ENCODE data around the gene SYT12. TPM values are rescaled to one million over a fixed set of nuclear protein-coding genes. Genes with fewer than 3 reads are reported as not detected.

SYT12 gene
- total and polyA plus RNA-seq, 2 of the 13 experiments (the other 11 are each of a cell fraction or from before 2014, with no cell fraction given): 0.01 to 0.02 TPM

DNA sequence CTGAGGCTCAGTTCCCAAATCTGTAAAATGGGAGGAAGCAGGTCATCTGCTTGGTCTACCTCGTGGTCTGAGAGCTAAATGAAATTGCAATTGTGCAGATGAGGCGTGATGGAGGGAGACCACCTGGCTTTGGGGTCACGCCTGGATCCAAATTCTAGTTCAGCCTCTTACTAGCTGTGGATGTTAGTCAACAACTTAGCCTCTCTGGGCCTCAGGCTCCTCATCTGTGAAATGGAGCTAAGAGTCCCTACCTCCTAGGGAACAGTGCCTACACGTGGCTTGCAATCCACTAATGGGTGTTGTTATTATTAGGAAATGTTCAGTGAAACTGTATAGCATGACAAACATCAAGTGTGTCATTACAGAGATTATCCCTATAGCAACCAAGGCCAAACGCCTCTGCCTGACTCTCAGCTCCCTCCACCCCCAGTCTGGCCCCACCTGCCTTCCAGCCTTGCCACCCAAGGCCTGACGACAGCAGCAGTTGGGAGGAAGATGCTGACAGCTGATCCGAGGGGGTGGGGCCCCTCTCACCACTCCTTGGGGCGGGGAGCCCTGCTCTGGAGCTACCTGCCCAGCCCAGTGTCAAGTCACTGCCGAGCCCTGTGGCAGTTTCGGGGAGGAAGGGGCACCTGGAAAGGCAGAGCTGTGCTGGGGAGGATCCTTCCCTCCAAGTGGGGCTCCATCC lies 32.0 kb downstream of the SYT12 start (continued):
- TF ChIP-seq, protein P1, sequence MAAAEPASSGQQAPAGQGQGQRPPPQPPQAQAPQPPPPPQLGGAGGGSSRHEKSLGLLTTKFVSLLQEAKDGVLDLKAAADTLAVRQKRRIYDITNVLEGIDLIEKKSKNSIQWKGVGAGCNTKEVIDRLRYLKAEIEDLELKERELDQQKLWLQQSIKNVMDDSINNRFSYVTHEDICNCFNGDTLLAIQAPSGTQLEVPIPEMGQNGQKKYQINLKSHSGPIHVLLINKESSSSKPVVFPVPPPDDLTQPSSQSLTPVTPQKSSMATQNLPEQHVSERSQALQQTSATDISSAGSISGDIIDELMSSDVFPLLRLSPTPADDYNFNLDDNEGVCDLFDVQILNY (CRISPR knock-in tag; conservative IDR thresholded peaks at IDR 0.05): no peak
- TF ChIP-seq ZNF260 (CRISPR knock-in tag; IDR thresholded peaks at IDR 0.05; ENCODE audit: borderline replicate concordance, low read depth): no peak
- TF ChIP-seq, protein P2, sequence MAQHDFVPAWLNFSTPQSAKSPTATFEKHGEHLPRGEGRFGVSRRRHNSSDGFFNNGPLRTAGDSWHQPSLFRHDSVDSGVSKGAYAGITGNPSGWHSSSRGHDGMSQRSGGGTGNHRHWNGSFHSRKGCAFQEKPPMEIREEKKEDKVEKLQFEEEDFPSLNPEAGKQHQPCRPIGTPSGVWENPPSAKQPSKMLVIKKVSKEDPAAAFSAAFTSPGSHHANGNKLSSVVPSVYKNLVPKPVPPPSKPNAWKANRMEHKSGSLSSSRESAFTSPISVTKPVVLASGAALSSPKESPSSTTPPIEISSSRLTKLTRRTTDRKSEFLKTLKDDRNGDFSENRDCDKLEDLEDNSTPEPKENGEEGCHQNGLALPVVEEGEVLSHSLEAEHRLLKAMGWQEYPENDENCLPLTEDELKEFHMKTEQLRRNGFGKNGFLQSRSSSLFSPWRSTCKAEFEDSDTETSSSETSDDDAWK (CRISPR knock-in tag; IDR thresholded peaks at IDR 0.05): no peak
- no peak for TF ChIP-seq HNRNPK (IDR thresholded peaks at IDR 0.05; ENCODE audit: low read depth, low read length, poor library complexity, severe bottlenecking)
- no peak for TF ChIP-seq SETDB1 (CRISPR knock-in tag; IDR thresholded peaks at IDR 0.05; ENCODE audit: borderline replicate concordance)
- TF ChIP-seq ISL2 (CRISPR knock-in tag; IDR thresholded peaks at IDR 0.05): peak; percentile 69
- TF ChIP-seq ZNF232 (CRISPR knock-in tag; IDR thresholded peaks at IDR 0.05; ENCODE audit: borderline replicate concordance): no peak
- TF ChIP-seq ZNF737 (CRISPR knock-in tag; IDR thresholded peaks at IDR 0.05; ENCODE audit: borderline replicate concordance): no peak
- no peak for TF ChIP-seq NRL (CRISPR knock-in tag; IDR thresholded peaks at IDR 0.05; ENCODE audit: borderline replicate concordance)
- TF ChIP-seq, protein P3, sequence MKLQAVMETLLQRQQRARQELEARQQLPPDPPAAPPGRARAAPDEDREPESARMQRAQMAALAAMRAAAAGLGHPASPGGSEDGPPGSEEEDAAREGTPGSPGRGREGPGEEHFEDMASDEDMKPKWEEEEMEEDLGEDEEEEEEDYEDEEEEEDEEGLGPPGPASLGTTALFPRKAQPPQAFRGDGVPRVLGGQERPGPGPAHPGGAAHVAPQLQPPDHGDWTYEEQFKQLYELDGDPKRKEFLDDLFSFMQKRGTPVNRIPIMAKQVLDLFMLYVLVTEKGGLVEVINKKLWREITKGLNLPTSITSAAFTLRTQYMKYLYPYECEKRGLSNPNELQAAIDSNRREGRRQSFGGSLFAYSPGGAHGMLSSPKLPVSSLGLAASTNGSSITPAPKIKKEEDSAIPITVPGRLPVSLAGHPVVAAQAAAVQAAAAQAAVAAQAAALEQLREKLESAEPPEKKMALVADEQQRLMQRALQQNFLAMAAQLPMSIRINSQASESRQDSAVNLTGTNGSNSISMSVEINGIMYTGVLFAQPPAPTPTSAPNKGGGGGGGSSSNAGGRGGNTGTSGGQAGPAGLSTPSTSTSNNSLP (IDR thresholded peaks at IDR 0.05; ENCODE audit: low read depth, low read length): peak; percentile 95
- no peak for TF ChIP-seq ZSCAN31 (CRISPR knock-in tag; IDR thresholded peaks at IDR 0.05; ENCODE audit: low read depth)
- 0 out of 2 replicates have a peak, but pooled peaks have one; percentile 38 for TF ChIP-seq HOXA9 (CRISPR knock-in tag; IDR thresholded peaks at IDR 0.05; ENCODE audit: borderline replicate concordance)
- TF ChIP-seq, protein P4, sequence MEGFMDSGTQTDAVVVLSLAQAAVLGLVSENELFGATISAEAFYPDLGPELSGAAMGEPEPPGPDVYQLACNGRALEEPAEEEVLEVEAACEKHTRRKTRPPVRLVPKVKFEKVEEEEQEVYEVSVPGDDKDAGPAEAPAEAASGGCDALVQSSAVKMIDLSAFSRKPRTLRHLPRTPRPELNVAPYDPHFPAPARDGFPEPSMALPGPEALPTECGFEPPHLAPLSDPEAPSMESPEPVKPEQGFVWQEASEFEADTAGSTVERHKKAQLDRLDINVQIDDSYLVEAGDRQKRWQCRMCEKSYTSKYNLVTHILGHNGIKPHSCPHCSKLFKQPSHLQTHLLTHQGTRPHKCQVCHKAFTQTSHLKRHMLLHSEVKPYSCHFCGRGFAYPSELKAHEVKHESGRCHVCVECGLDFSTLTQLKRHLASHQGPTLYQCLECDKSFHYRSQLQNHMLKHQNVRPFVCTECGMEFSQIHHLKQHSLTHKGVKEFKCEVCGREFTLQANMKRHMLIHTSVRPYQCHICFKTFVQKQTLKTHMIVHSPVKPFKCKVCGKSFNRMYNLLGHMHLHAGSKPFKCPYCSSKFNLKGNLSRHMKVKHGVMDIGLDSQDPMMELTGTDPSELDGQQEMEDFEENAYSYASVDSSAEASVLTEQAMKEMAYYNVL (CRISPR knock-in tag; IDR thresholded peaks at IDR 0.05; ENCODE audit: borderline replicate concordance): no peak; the same call in 1 of the 2 replicates
- 0 out of 2 replicates have a peak, but pooled peaks have one; percentile 9 for TF ChIP-seq ZNF605 (CRISPR knock-in tag; IDR thresholded peaks at IDR 0.05)
- peak; percentile 84 for TF ChIP-seq FOXK2 (IDR thresholded peaks at IDR 0.05)
- TF ChIP-seq, protein P5, sequence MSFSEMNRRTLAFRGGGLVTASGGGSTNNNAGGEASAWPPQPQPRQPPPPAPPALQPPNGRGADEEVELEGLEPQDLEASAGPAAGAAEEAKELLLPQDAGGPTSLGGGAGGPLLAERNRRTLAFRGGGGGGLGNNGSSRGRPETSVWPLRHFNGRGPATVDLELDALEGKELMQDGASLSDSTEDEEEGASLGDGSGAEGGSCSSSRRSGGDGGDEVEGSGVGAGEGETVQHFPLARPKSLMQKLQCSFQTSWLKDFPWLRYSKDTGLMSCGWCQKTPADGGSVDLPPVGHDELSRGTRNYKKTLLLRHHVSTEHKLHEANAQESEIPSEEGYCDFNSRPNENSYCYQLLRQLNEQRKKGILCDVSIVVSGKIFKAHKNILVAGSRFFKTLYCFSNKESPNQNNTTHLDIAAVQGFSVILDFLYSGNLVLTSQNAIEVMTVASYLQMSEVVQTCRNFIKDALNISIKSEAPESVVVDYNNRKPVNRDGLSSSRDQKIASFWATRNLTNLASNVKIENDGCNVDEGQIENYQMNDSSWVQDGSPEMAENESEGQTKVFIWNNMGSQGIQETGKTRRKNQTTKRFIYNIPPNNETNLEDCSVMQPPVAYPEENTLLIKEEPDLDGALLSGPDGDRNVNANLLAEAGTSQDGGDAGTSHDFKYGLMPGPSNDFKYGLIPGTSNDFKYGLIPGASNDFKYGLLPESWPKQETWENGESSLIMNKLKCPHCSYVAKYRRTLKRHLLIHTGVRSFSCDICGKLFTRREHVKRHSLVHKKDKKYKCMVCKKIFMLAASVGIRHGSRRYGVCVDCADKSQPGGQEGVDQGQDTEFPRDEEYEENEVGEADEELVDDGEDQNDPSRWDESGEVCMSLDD (CRISPR knock-in tag; IDR thresholded peaks at IDR 0.05; ENCODE audit: borderline replicate concordance): no peak
- no peak for TF ChIP-seq NCOA5 (CRISPR knock-in tag; IDR thresholded peaks at IDR 0.05)
- TF ChIP-seq ZNF251 (CRISPR knock-in tag; IDR thresholded peaks at IDR 0.05): no peak
- TF ChIP-seq ZNF839 (CRISPR knock-in tag; IDR thresholded peaks at IDR 0.05; ENCODE audit: borderline replicate concordance): no peak
- no peak for TF ChIP-seq ZNF598 (CRISPR knock-in tag; IDR thresholded peaks at IDR 0.05; ENCODE audit: borderline replicate concordance)

Data from HepG2 (cell line).